ENCODE results near the gene JUND.

Gene JUND

DNA sequence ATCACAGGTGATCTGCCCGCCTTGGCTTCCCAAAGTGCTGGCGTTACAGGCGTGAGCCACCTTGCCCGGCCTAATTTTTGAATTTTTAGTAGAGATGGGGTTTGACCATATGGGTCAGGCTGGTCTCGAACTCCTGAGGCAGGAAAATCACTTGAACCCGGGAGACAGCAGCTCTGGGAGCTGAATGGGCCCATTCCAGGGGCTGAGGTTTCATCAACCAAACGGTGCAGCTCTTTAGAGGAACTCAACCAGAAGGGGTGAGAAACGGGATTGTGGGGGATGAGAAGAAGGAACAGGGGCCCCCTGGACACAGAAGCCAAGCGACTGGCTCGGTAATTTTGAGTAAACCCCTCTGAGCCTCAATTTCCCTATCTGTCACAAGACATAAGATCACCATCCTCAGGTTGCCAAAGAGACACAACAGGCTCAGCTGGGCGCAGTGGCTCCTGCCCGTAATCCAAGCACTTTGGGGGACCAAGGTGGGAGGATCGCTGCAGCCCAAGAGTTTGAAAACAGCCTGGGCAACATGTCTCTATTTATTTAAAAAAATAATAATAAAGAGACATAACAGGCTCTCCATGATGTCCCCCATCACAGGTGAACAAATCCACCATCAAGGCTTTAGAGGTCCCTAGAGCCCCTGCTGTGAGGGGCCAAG, 7.7 kb downstream of the JUND start:
- TF ChIP-seq FOXA1 (IDR thresholded peaks at IDR 0.05) = no peak
- no peak for TF ChIP-seq SUZ12 (IDR thresholded peaks at IDR 0.05)
- POLR2A ChIA-PET = interaction anchor here (9.0 kb wide), 1 partner anchor 47 kb away, joined by 491 read pairs; the partner anchor contains the start of gene LSM4
- CTCF ChIA-PET = interaction anchor here (1.8 kb wide), 1 partner anchor 55 kb away, joined by 6 read pairs; no protein-coding TSS in a partner anchor
- DNase-seq (ENCODE audit: extremely low spot score) = no peak

DNA sequence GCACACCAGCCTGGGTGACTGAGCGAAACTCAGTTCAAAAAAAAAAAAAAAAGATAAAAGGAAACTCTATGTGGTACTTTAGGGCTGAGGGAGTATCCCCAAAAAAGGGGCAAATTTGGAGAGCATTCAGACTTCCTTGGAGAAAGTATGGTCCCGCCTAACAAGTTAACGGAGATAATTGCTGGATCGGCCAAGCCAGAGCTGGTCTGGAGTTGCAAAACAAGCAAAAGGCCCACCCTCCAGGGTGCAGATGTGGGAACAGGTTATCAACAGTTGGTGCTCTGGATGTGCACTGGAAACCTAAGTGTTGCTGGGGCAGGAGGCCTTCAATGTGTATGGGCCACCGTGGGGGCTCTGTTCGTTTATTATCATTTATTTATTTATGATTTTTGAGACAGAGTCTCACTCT, 10.0 kb downstream of the JUND start:
- POLR2A ChIA-PET = interaction anchor here (0.8 to 1.5 kb wide), 2 partner anchors 9 to 10 kb away, joined by 4 read pairs; no protein-coding TSS in a partner anchor
- TF ChIP-seq ARNT (IDR thresholded peaks at IDR 0.05) (no peak), FOXM1 (IDR thresholded peaks at IDR 0.05; ENCODE audit: borderline replicate concordance) (no peak), FOXK2 (IDR thresholded peaks at IDR 0.05) (no peak), HDGF (IDR thresholded peaks at IDR 0.05; ENCODE audit: borderline replicate concordance) (no peak), ELF4 (IDR thresholded peaks at IDR 0.05) (no peak), SP1 (IDR thresholded peaks at IDR 0.05) (no peak), FOXA1 (IDR thresholded peaks at IDR 0.05) (no peak), CTBP1 (IDR thresholded peaks at IDR 0.05; ENCODE audit: borderline replicate concordance) (no peak), PKNOX1 (IDR thresholded peaks at IDR 0.05) (no peak), L3MBTL2 (conservative IDR thresholded peaks at IDR 0.05) (no peak), BHLHE40 (IDR thresholded peaks at IDR 0.05; ENCODE audit: borderline replicate concordance) (no peak), ZNF384 (IDR thresholded peaks at IDR 0.05) (no peak), NFRKB (IDR thresholded peaks at IDR 0.05) (no peak), SUZ12 (IDR thresholded peaks at IDR 0.05) (no peak), TARDBP (IDR thresholded peaks at IDR 0.05) (no peak), LEF1 (IDR thresholded peaks at IDR 0.05; ENCODE audit: borderline replicate concordance) (no peak)
- CTCF ChIA-PET = interaction anchor here (0.7 kb wide), 2 partner anchors 8 to 58 kb away, joined by 3 read pairs; no protein-coding TSS in a partner anchor
- no peak for DNase-seq (ENCODE audit: extremely low spot score)

DNA sequence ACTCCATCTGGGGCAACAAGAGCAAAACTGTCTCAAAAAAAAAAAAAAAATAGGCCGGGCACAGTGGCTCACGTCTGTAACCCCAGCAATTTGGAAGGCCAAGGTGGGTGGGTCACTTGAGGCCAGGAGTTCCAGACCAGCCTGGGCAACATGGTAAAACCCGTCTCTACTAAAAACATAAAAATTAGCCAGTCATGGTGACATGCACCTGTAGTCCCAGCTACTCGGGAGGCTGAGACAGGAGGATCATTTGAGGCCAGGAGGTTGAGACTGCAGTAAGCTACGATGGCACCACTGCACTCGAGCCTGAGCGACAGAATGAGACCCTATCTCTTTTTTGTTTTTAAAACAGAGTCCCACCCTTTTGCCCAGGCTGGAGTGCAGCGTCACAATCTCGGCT, 11.1 kb downstream of the JUND start:
- no peak for DNase-seq (ENCODE audit: extremely low spot score)
- CTCF ChIA-PET = interaction anchor here (0.7 to 2.2 kb wide), 3 partner anchors 9 to 58 kb away, joined by 4 to 11 read pairs (median 7); no protein-coding TSS in a partner anchor
- POLR2A ChIA-PET = no interaction called here
- no peak for TF ChIP-seq SP1 (IDR thresholded peaks at IDR 0.05)
- TF ChIP-seq LEF1 (IDR thresholded peaks at IDR 0.05; ENCODE audit: borderline replicate concordance) = no peak
- no peak for TF ChIP-seq SUZ12 (IDR thresholded peaks at IDR 0.05)
- TF ChIP-seq FOXA1 (IDR thresholded peaks at IDR 0.05) = no peak
- no peak for TF ChIP-seq NFRKB (IDR thresholded peaks at IDR 0.05)
- TF ChIP-seq HDGF (IDR thresholded peaks at IDR 0.05; ENCODE audit: borderline replicate concordance) = no peak
- no peak for TF ChIP-seq ARNT (IDR thresholded peaks at IDR 0.05)
- no peak for TF ChIP-seq ELF4 (IDR thresholded peaks at IDR 0.05)
- no peak for TF ChIP-seq PKNOX1 (IDR thresholded peaks at IDR 0.05)
- TF ChIP-seq ZNF384 (IDR thresholded peaks at IDR 0.05) = no peak
- TF ChIP-seq TARDBP (IDR thresholded peaks at IDR 0.05) = no peak

GRCh38 chr19:18269070-18269723, 12.2 kb downstream of the JUND start:
- no peak for DNase-seq (ENCODE audit: extremely low spot score)
- POLR2A ChIA-PET = interaction anchor here (1.4 to 1.6 kb wide), 2 partner anchors 10 to 12 kb away, joined by 6 to 10 read pairs; partner anchors contain the start of gene JUND
- no peak for TF ChIP-seq FOXM1 (IDR thresholded peaks at IDR 0.05; ENCODE audit: borderline replicate concordance)
- no peak for TF ChIP-seq NFRKB (IDR thresholded peaks at IDR 0.05)
- TF ChIP-seq FOXA1 (IDR thresholded peaks at IDR 0.05) = no peak
- no peak for TF ChIP-seq BHLHE40 (IDR thresholded peaks at IDR 0.05; ENCODE audit: borderline replicate concordance)
- CTCF ChIA-PET = interaction anchor here (0.6 to 2.2 kb wide), 4 partner anchors 10 to 61 kb away, joined by 4 to 11 read pairs (median 6); no protein-coding TSS in a partner anchor

DNA sequence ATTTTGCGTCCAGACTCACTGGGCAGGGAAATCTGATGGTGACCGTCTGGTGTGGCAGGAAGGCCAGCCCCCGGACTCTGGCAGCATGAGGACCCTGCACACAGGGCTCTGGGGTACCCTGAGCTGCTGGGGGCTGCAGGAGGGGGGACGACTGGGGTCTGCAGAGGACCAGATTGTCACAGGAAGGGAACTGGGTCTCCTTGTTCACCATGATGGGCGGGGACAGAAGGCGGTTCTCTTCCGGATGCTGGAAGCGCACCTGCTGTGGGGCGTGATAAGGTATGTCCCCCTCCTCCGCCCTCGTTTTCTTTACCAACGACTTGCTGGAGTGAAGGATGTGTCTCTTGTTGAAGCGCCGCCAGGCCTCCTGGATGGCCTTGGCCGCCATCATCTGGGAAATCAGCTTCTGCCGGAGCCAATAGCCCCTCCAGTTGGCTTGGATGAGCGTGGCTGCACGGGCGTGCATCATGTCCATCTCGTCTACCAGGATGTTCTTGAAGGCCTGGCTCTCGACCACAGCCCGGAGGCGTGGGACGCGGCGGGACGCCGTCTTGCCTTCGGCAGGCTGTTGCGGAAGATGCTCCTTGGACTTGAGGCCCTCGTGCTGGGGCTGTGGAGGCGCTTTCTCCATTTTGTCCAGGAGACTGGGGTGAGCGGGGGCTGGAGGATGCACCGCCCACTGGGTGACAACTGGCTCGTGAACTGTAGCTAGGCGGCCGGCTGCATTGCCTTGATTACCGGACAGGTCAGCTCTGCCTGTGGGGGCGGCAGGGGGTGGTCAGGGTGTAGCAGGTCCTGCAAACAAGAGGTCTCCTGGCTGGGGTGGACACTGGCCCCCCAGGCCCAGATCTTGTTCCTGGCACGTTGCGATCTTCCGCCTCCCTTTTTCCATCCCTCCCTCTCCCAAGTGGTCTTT, 14.4 kb downstream of the JUND start:
- no peak for DNase-seq (ENCODE audit: extremely low spot score)
- POLR2A ChIA-PET = no interaction called here
- CTCF ChIA-PET = no interaction called here
- TF ChIP-seq ELF4 (IDR thresholded peaks at IDR 0.05) (no peak), NFRKB (IDR thresholded peaks at IDR 0.05) (no peak), ZNF384 (IDR thresholded peaks at IDR 0.05) (no peak), TARDBP (IDR thresholded peaks at IDR 0.05) (no peak), FOXM1 (IDR thresholded peaks at IDR 0.05; ENCODE audit: borderline replicate concordance) (no peak), ARNT (IDR thresholded peaks at IDR 0.05) (no peak), BHLHE40 (IDR thresholded peaks at IDR 0.05; ENCODE audit: borderline replicate concordance) (no peak), SUZ12 (IDR thresholded peaks at IDR 0.05) (no peak), FOXA1 (IDR thresholded peaks at IDR 0.05) (no peak), CTBP1 (IDR thresholded peaks at IDR 0.05; ENCODE audit: borderline replicate concordance) (no peak), PKNOX1 (IDR thresholded peaks at IDR 0.05) (no peak), SP1 (IDR thresholded peaks at IDR 0.05) (no peak)
